Tibial artery (tissue), 4 donors: ENCODE results near the gene NHSL1.

Source experiments
- DNase-seq, 2 donors: peaks; one replicate each; pipeline ENCODE4 v3.0.0-alpha.2; 2019
- H3K27ac ChIP-seq, 2 donors: fragments of 200-600 bp; sonication (generic) in 1 of 2; 1 replicate in 1 of 2; 2 replicates in 1 of 2; pipeline ENCODE4 v1.5.1; 2018 to 2019; ENCODE audit warnings: mild to moderate bottlenecking in 1 of 2
- H3K27me3 ChIP-seq, 2 donors: fragments of 200-600 bp; sonication (generic) in 1 of 2; one replicate each; pipeline versions ENCODE4 v1.5.1 to v1.6.0; 2016 to 2019
- H3K36me3 ChIP-seq, 3 donors: fragments of 200-600 bp; sonication (generic) in 2 of 3; one replicate each; pipeline ENCODE4 v1.5.1; 2016 to 2019; ENCODE audit warnings: mild to moderate bottlenecking in 2 of 3
- H3K4me1 ChIP-seq, 4 donors: fragments of 200-600 bp; sonication (generic) in 2 of 4; 1 replicate in 3 of 4; 2 replicates in 1 of 4; pipeline ENCODE4 v1.5.1; 2016 to 2019
- H3K4me3 ChIP-seq, 2 donors: fragments of 200-600 bp; sonication (generic) in 1 of 2; 1 replicate in 1 of 2; 2 replicates in 1 of 2; pipeline ENCODE4 v1.5.1; 2018 to 2019; ENCODE audit warnings: mild to moderate bottlenecking in 2 of 2
- H3K9me3 ChIP-seq, 3 donors: fragments of 200-600 bp; sonication (generic) in 1 of 3; one replicate each; pipeline ENCODE4 v1.5.1; 2016 to 2019
- intact Hi-C: fragments of 100-400 bp; cut with DNase I; formaldehyde crosslinking; loops from one replicate; pipeline ENCODE4 v1.15.0; 2023; ENCODE audit warnings: low total_unique reads
- TF ChIP-seq, protein P1 (sequence below), 2 experiments: fragments of 200-600 bp in 1 of 2; fragments of 450-650 bp in 1 of 2; IDR thresholded peaks; one replicate each; pipeline ENCODE4 v1.5.1; 2017 to 2019; ENCODE audit warnings: antibody characterized with exemption in 2 of 2, mild to moderate bottlenecking in 1 of 2, moderate library complexity in 1 of 2

NHSL1 gene

DNA sequence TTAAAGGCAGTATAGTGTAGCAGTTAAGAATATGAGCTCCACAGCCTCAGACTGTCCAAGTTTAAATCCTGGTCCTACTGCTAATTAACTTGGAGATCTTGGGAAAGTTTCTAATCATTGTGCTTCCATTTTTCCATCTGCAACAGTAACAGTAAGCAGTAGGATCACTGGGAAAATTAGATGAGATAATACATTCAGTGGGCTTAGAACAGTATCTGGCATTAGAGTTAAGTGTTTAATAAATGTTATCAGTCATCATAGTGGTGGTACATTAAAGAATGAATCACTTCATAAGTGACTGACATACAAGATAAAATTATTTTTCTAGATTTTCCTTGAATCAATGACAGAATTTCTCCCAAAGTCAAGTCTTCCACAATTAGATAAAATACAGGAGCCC, 5.0 kb downstream of the NHSL1 start:
- H3K27me3 ChIP-seq, result no peaks in the 10 kb centered on the region

DNA sequence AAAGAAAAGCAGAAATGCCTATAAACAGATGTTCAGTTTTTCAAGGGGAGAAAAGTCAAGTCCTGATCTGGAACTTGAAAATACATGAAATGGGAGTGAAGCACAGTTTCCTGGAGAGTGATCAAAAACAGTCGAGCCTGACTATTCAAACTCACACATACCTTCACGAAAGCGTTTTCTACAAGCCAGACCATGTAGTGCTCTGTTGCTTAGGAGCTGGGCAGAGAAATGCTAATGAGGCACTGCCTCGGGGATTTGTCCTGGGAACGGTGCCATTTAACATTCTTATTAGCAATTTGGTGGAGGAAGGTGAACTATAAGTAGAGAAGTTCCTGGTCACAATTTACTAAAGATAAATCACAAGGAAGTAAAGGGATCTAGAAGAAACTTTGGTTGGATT, 5.9 kb downstream of the NHSL1 start:
- TF ChIP-seq, protein P1, sequence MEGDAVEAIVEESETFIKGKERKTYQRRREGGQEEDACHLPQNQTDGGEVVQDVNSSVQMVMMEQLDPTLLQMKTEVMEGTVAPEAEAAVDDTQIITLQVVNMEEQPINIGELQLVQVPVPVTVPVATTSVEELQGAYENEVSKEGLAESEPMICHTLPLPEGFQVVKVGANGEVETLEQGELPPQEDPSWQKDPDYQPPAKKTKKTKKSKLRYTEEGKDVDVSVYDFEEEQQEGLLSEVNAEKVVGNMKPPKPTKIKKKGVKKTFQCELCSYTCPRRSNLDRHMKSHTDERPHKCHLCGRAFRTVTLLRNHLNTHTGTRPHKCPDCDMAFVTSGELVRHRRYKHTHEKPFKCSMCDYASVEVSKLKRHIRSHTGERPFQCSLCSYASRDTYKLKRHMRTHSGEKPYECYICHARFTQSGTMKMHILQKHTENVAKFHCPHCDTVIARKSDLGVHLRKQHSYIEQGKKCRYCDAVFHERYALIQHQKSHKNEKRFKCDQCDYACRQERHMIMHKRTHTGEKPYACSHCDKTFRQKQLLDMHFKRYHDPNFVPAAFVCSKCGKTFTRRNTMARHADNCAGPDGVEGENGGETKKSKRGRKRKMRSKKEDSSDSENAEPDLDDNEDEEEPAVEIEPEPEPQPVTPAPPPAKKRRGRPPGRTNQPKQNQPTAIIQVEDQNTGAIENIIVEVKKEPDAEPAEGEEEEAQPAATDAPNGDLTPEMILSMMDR (IDR thresholded peaks at IDR 0.05), result no peak
- Histone ChIP-seq H3K36me3 (no peaks in the 10 kb centered on the region), H3K4me1 (no peaks in the 10 kb centered on the region), H3K27me3 (no peaks in the 10 kb centered on the region), H3K27ac (no peak overlapping the region), H3K9me3 (no peaks in the 10 kb centered on the region), H3K4me3 (no peak overlapping the region)
- DNase-seq, result no peak
- intact Hi-C loops, result no loop called here

More for the DNA sequence above, 5.0 kb downstream of the NHSL1 start:
- Histone ChIP-seq H3K4me1 (no peaks in the 10 kb centered on the region), H3K27ac (no peak overlapping the region), H3K4me3 (no peak overlapping the region), H3K36me3 (no peaks in the 10 kb centered on the region), H3K9me3 (no peaks in the 10 kb centered on the region)
- intact Hi-C loops, result no loop called here
- DNase-seq, result no peak
- TF ChIP-seq, protein P1 (IDR thresholded peaks at IDR 0.05), result no peak

DNA sequence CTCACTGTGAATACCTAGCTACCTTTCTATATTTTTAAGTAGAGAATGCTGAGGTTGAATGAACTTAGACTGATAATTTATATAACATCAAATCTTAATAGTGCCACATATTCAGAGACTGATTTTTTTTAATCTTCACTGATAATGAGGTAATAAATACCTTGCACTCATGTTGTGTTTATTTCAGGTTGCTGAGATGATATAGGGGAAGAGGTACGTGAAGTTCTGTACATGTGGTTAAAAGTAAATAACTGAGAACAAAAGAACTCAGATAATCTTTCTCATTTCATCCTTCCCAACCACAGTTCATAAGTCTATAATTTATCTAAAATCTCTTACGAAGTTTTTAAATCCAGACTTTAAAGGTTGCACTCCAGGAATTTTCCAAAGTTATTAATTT, 6.4 kb downstream of the NHSL1 start:
- Histone ChIP-seq H3K27ac (no peak overlapping the region), H3K27me3 (no peaks in the 10 kb centered on the region), H3K4me1 (no peaks in the 10 kb centered on the region), H3K36me3 (no peaks in the 10 kb centered on the region), H3K4me3 (no peak overlapping the region), H3K9me3 (no peaks in the 10 kb centered on the region)
- DNase-seq, result no peak
- TF ChIP-seq, protein P1 (IDR thresholded peaks at IDR 0.05), result no peak
- intact Hi-C loops, result no loop called here

DNA sequence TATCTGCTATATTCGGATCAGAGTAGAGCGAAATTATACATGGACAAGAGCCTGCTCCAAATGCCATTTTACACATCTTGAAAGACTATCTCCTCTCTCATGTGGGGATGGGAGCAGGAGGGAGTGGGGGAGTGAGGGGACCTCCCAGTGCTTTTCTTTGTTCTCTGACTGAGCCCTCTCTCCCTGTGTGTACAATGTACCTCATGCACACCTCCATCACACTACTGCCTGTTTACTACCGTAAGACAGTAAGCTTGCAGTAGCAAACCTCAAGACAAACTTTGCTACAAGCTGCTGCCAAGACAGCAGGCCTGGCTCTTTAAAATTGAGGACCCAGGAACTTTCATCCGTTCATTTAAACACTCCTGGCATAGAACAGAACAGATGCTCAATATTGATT, 7.2 kb downstream of the NHSL1 start:
- H3K27me3 ChIP-seq, result no peaks in the 10 kb centered on the region
- H3K9me3 ChIP-seq, result no peaks in the 10 kb centered on the region
- no peak overlapping the region for H3K4me3 ChIP-seq
- intact Hi-C loops, result no loop called here
- no peak for DNase-seq
- H3K4me1 ChIP-seq, result no peaks in the 10 kb centered on the region
- H3K27ac ChIP-seq, result no peak overlapping the region
- no peaks in the 10 kb centered on the region for H3K36me3 ChIP-seq
- TF ChIP-seq, protein P1 (IDR thresholded peaks at IDR 0.05), result no peak

DNA sequence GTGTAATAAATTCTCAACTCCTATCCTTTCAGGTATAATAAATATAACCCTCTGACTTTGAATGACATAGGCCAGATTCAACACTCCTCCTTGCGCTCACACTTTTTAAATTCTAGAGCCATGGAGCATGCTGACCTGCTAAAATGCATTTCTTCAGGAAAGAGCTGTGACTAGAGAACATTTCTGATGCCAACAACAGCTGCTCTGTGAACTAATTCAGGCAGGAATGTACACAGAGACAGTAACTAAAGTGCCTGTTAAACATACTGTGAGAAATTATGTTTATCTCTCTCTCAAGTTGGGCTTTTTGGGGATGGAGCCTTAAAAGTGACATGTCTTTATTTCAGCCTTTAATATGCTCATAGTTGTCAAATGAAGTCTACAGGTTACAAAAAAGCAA, 8.3 kb downstream of the NHSL1 start:
- H3K36me3 ChIP-seq, result no peaks in the 10 kb centered on the region
- H3K4me3 ChIP-seq, result no peak overlapping the region
- H3K27ac ChIP-seq, result no peak overlapping the region
- no peaks in the 10 kb centered on the region for H3K9me3 ChIP-seq
- H3K27me3 ChIP-seq, result no peaks in the 10 kb centered on the region
- intact Hi-C loops, result no loop called here
- DNase-seq, result no peak
- TF ChIP-seq, protein P1 (IDR thresholded peaks at IDR 0.05), result no peak
- H3K4me1 ChIP-seq, result no peaks in the 10 kb centered on the region

DNA sequence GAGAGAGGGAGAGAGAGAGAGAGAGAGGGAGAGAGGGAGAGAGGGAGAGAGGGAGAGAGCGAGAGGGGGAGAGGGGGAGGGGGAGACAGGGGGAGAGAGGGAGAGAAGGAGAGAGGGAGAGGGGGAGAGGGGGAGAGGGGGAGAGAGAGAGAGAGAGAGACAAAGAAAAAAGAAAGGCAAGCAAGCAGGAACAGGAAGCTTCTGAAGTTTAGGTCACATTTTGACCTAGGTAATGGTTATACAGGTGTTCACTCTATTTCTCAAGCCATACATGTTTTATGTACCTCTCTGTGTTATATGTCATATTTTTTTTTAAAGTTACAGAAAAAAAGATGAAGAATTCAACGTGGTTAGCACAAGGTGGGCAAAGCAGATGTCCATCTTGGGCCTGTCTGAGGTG, 9.4 kb downstream of the NHSL1 start:
- Histone ChIP-seq H3K4me3 (no peak overlapping the region), H3K4me1 (no peaks in the 10 kb centered on the region), H3K36me3 (no peaks in the 10 kb centered on the region), H3K9me3 (no peaks in the 10 kb centered on the region), H3K27ac (no peak overlapping the region), H3K27me3 (no peaks in the 10 kb centered on the region)
- intact Hi-C loops, result no loop called here
- no peak for DNase-seq
- TF ChIP-seq, protein P1 (IDR thresholded peaks at IDR 0.05), result no peak
